Activated T-cell treated with anti-CD3 and anti-CD28 coated beads, Interleukin-2, amount 50 U/mL, for 48 hours (primary cell): ENCODE results near the gene TIMP2.

Experiments
- DNase-seq, 2 experiments: peaks; one replicate each; pipeline ENCODE4 v3.0.0-alpha.2; 2020

The TIMP2 gene

DNA sequence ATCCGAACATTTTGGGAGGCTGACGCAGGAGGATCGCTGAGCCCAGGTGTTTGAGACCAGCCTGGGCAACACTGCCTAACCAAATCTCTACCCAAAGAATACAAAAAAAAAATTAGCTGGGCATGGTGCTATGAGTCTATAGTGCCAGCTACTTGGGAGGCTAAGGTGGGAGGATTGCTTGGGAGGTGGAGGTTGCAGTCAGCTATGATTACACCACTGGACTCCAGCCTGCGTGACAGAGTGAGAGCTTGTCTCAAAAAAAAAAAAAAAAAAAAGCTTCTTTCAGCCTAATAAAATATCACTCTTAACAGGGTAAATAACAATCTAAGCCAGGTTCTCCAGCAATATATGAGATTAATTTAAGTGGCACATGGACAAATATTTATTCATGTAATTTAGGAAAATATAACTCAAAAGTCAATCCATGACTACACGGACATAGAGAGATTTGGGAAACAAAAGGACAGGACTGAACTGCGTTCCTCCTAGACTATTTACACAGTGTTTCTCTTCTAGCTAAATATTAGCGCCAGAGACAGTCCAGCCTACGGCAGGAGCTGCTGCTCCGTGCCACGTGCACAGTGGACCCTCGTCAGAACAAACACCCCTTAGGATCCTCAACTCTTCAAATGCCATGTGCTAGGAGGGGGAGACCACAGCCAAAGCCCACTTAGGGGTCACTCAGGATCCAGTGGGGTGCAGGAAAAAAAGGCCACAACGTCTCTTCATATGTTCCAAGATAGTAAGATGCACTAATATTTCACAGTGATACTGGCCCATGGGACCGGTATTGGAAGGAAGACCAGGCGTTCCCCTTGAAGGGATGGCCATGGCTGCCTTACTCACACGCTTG is 93.3 kb downstream of the TIMP2 start:
- no peak for DNase-seq

DNA sequence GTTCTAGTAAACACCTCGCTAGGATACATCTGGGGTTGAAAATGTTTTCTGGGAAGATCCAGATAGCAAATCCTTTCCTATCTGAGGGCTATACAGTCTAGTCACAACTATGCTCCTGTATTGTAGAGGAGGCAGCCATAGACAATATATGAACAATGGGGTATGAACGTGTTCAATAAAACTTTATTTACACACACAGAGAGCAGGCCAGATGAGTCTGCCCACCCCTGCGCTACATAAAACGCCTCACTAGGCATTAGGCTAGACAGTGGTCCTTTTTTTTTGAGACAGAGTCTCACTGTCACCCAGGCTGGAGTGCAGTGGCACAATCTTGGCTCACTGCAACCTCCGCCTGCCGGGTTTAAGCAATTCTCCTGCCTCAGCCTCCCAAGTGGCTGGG is 95.7 kb downstream of the TIMP2 start:
- no peak for DNase-seq

DNA sequence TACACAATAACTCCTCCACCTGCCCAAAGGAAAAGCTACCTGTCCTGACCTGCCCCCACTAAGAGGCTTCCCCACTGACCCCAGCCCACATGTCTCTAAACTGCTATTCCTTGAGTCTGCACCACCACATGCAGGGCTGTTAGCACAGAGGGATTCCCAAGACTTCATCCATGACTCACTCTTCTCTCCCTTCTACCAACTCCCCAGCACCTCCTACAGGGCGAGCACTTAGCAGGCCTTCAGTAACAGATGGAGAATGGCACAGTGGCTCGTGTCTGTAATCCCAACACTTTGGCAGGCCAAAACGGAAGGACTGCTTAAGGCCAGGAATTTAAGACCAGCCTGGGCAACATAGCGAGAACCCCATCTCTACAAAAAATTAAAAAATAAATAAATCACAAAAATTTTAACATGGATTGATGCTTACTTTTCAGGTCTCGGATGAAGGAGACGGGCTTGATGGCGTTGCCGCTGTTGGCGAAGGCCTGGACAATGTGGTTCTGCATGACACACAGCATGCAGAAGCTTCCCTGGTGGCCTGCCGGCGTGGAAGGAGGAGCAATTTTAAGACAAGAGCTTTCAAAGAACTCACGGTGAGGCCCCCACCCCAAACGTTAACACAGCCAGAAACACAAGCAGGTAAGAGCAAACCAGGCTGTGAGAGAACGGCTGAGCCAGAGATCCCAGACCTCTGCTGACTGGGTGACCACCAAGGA is 96.6 kb downstream of the TIMP2 start:
- DNase-seq, result no peak

DNA sequence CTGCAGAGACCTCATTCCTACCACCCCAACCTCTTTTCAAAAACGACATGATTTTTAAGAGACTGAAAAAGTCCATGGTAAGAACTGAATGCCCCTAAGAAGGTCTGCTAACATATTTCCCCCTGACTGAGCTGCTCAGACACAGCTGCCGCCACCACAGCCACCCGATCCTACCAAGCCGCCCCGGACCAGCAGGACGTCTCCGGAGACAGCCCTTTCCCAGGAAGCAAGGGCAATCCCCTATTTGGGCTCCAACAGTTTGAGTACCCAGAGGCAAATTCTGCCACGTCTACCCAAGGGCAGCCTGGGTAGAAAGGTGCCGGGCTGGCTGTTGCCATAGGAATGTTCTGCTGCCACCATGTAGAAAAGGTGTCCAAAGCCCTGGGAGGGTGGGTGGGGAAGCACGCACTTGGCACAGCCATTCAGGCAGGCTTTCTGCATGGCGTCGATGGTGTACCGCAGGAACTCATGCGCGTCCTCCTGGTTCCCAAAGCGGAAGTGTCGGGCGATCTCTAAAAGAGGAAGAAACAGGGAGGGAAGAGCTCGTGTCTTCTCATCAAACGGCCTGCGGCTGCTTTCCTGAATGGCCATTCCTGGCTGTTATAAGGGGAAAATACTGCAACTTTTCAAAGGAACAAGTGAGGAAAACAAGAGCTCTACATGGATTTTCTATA is 98.2 kb downstream of the TIMP2 start:
- no peak for DNase-seq

GRCh38 chr17:78826421-78826820 is 98.8 kb downstream of the TIMP2 start:
- no peak for DNase-seq

- no peak for DNase-seq
Observed at GRCh38 chr17:78825696-78826095, 99.5 kb downstream of the TIMP2 start.

GRCh38 chr17:78824240-78824639 is 100.9 kb downstream of the TIMP2 start:
- no peak for DNase-seq

DNA sequence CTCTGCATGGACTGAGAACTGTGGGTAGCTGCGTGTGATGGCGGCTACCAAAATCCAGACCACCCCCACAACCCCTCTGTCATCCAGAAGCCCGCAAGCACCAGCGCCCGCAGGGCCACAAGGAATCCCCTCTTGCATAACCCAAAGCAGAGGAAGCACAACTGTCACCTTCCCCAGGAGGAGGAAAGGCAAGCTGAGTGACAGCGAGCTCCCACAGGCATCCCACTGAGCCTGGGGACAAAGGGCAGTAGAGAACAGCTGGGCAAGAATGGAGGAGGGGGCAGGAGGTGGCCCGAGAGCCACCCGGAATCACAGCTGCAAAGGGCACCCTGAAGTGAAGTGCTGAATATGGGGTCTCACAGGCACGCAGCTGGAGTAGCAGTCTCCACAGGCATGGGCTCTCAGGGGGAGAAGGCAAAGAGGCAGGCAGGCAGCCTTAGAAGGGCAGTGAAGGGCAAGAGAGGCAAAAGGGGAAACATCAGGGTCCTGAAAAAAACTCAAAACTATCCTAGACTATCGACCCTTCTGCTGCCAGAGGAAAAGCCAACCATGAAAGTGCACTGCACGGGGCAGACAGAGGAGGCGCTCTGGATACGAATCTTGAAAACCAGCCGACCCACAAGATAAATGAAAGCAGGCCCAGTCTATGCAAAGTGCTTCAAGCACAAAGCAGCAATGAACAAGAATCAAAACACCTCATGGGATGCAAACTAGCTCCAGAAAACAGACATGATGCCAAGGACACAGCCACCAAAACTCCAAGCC is 101.7 kb downstream of the TIMP2 start:
- no peak for DNase-seq

DNA sequence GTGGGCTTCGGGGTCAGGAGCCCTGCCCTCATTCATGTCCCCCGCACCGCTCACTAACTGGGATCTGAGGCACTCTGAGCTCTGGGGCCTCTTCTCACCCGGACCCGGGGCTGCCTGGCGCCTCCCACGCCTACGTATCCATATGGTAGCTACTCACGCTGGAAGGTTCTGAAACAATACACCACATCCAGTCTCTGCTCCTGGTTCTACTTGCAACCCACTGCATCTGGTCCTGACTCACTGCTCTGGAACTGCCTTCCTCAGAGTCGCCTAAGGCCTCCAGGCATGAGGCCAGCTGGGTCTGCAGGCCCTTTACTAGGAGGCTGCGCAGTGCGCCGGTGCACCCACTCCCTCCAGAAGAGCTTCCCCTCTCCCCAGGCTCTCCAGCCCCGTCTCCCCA is 102.6 kb downstream of the TIMP2 start:
- no peak for DNase-seq

DNA sequence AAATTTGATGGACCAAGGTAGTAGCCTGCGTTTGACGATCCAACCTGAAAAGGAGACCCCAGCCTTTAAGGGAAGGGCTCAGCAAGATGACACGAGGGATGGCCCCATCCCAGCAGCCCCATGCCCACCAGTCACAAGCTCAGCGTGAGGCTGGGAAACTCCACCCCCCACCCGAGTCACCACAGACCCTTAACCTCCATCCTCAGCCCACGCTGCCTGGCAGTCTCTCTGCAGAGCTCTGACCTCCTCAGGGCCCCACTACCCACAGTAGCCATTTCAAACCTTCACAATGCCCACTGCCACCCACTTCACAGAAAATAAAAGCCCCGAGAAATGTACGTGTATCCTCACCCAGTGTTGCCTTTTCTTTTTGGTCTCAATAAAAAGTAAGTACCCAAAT is 103.2 kb downstream of the TIMP2 start:
- no peak for DNase-seq

DNA sequence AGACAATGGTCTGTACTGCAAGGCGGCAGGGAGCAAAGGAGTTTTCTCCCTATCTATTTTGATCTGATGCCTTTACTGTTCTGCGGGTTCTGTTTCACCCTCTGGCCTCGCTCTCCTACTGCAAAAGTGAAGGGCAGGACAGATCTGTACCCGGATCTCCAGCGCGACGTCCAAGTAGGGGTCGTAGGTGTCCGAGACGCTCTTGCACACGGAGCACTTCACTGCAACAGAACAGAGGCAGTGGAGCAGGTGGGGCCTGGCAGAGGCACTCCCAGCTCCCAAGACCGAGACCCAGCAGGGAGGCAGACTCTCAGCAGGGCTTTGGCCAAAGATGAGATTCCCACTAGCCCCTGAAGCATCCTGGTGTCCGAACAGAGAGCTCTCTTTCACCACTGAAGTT is 104.3 kb downstream of the TIMP2 start:
- DNase-seq, result no peak

DNA sequence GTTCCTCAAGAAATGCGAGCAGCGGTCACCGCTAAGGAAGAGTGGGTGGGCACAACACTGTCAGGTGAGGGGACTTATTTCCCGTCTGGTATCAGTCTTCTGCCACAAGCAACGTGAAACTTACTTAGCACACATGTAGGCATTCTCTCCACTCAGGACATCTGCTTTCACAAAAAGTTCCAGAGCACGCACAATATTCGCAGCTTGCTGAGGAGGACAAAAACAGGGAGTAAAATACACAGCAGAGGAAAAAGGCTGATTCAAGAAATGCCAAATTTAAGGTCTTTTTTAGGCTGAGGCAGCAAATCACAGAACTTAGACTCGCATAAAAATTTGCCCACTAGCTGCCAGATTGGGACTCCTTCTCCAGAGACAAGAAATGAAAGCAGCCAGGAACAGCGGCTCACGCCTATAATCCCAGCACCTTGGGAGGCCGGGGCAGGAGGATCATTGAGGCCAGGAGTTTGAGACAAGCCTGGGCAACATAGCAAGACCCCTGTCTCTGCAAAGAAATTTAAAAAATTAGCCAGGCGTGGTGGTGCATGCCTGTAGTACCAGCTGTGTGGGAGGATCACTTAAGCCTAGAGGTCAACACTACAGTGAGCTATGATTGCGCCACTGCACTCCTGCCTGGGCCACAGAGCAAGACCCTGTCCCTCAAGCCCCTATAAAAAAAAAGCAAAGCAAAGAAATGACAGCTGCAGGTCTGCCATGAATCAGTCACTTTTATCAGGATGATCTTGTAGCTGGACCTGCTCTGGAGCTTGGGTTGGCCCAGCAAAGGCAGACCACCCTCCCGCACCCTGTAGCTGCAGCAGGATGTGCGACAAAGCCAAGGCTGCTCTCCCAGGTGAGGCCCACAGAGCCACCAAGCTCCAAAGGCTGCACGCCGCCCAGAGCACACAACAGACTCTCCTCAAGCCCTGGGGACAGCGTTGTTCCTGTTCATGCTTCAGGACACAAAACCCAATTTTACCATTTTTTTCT is 105.1 kb downstream of the TIMP2 start:
- DNase-seq, result no peak

DNA sequence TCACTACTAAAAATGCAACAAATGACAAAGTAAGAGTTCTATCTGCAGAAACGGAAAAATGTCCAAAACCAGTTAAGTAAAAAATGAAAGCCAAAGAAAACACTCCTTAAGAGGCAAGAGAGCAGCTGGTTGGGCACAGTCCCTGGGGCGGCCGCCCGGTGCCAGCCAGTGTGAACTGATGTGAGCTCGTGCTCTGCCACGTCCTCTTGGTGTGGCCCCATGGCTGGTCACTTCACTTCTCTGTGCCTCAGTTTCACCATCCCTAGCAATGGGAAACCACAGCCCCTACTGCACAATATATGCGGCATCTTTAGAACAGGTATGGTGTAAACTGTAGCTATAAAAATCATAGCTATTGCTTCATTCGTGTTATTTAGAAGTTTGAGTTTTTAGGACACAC is 105.8 kb downstream of the TIMP2 start:
- no peak for DNase-seq

GRCh38 chr17:78818932-78819331 is 106.3 kb downstream of the TIMP2 start:
- no peak for DNase-seq

- no peak for DNase-seq
Observed at GRCh38 chr17:78818152-78818846, 106.9 kb downstream of the TIMP2 start.

- DNase-seq, result peak; percentile 71 to 75
Observed at GRCh38 chr17:78817123-78817522, 108.1 kb downstream of the TIMP2 start.

- no peak for DNase-seq
Observed at GRCh38 chr17:78815696-78816095, 109.5 kb downstream of the TIMP2 start.

DNA sequence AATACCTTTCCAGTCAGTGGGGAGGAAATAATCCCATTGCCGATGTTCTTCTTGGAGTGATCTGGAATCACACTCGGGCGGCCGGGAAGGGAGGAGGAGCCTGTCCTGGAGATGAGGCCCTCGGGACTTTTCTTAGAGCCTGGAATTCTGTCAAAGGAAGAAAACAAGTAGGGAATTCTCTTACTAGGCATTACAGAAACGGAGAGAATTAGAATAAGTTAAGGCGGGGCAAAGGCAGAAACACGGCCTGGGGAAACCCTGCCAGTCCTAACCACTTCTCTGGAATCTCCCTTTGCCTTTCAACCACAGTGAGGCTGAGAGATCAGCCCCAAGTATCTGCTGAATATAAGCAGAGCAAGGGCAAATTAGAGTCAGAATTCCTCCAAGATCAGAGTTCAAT is 112.3 kb downstream of the TIMP2 start:
- DNase-seq, result no peak

GRCh38 chr17:78808163-78808562 is 117.0 kb downstream of the TIMP2 start:
- no peak for DNase-seq

DNA sequence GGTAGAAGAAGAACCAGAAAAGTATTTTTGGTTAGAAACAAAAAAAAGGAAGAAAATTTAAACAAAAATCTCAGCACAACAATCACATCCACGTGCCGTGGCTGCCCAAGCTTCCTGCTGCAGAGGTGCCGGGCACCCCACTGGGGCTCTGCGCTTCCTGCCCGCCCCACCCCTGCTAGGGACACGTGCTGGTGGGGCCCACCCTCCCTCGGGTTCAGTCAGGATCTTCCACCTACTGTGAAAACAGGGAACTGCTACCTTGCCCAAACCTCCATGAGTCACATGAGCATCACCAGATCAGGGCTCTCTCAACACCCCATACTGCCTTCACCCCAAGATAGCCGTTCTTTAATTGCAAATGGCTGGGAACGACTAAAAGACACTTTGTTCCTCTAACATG is 118.7 kb downstream of the TIMP2 start:
- peak; percentile 72 to 80 for DNase-seq

- peak; percentile 84 to 87 for DNase-seq
Observed at GRCh38 chr17:78805301-78805700, 119.9 kb downstream of the TIMP2 start.
